GM15510 (cell line): Measurements from ENCODE around the gene LUC7L.

ENCODE experiments used
- POLR2A ChIP-seq: IDR thresholded peaks from 3 replicates; pipeline ENCODE4 v1.6.1; 2011; ENCODE audit warnings: borderline replicate concordance; ENCODE audit not compliant: insufficient read length; ENCODE audit errors: extremely low read depth

The LUC7L gene

GRCh38 chr16:140175-140857, 88.9 kb downstream of the LUC7L start:
- TF ChIP-seq POLR2A: no peak
